GM12874 (cell line): ENCODE results near the gene KIF22.

ENCODE experiments used
- CTCF ChIP-seq: IDR thresholded peaks from 2 replicates; pipeline ENCODE4 v1.5.1; 2011; ENCODE audit warnings: low read depth, mild to moderate bottlenecking, control low read depth, low read length, moderate library complexity; ENCODE audit not compliant: insufficient read depth

The KIF22 gene

DNA sequence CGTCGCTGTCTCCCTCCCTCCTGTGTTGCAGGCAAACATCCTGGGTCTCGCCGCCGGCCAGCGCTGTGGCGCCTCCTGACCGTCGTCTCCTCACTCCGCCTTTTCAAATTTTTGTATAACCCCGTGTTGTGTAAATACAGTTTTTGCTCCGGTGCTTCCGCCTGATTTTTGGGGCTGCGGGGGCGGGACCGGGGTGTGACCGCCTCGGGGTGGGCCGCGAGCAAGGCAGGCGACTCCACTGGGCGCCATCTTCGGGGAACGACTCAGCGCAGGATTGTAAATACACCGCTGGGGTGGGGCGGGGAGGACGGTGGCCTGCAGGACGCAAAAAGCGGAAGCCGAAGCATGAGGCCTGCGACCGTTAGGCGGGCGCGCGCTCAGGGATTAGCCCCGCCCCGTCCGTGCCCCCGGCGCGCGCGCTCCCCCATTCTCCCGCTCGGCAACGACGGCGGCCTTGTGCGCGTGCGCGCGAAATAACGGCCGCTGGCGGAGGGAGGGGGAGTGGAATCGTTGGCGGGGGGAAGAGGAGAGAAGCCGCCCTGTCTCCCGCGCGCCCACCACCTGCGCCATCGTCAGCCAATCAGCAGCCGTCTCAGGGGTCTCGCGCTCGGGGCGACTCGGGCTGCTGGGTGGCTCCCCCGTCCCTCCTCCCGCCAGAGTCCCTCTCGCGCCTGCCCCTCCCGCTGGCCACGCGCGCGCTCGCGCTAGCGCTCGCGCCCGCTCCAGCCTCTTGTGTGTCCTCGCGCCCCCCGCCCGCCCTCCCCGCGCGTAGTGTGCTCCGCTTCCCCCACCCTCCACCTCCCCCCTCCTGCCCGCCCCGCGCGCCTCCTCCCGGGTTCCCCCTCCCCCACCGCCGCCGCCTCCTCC lies 14.9 kb downstream of the KIF22 start:
- TF ChIP-seq CTCF, result no peak

DNA sequence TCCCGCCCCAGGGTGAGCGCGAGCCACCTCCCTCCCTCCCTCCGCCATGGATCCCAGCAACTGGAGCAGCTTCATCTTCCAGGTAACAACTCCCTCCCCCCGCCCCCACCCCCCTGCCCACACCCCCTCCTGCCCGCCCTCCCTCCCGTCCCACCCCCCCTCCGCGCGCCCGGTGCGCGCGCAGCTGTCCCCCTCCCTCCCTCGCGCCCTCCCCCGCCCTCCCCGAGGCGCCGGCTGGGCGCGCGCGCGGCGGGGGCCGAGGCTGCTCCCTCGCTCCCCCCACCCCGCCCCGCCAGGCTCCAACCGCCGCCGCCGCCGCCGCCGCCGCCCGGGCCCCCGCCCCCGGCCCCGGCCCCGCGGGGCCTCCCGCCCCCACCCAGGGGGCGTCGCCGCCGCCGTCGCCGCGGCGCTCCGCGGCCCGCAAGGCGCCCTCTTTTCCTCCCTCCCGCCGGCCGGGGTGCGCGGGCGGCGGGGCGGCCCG lies 15.6 kb downstream of the KIF22 start, which contains the start of gene MAZ:
MAZ (plus strand) TSS at position 431 of the 481 bp plus-strand sequence. CDS start 173 bp downstream, outside the sequence.
- TF ChIP-seq CTCF, result no peak

GRCh38 chr16:29806641-29807425 lies 16.3 kb downstream of the KIF22 start:
- no peak for TF ChIP-seq CTCF

GRCh38 chr16:29807426-29808218 lies 17.1 kb downstream of the KIF22 start:
- peak; percentile 88 for TF ChIP-seq CTCF

- TF ChIP-seq CTCF, result no peak
These were observed 17.8 kb downstream of the KIF22 start for GRCh38 chr16:29808219-29808900.

- TF ChIP-seq CTCF, result no peak
These were observed 18.6 kb downstream of the KIF22 start for GRCh38 chr16:29809031-29809747.
